Fibroblast of peridontal ligament (primary cell): ENCODE measurements around the gene VRK2.

Experiments used
- DNase-seq: peaks from one replicate; pipeline ENCODE4 v3.0.0-alpha.2; 2010; ENCODE audit errors: extremely low read depth

Gene VRK2

DNA sequence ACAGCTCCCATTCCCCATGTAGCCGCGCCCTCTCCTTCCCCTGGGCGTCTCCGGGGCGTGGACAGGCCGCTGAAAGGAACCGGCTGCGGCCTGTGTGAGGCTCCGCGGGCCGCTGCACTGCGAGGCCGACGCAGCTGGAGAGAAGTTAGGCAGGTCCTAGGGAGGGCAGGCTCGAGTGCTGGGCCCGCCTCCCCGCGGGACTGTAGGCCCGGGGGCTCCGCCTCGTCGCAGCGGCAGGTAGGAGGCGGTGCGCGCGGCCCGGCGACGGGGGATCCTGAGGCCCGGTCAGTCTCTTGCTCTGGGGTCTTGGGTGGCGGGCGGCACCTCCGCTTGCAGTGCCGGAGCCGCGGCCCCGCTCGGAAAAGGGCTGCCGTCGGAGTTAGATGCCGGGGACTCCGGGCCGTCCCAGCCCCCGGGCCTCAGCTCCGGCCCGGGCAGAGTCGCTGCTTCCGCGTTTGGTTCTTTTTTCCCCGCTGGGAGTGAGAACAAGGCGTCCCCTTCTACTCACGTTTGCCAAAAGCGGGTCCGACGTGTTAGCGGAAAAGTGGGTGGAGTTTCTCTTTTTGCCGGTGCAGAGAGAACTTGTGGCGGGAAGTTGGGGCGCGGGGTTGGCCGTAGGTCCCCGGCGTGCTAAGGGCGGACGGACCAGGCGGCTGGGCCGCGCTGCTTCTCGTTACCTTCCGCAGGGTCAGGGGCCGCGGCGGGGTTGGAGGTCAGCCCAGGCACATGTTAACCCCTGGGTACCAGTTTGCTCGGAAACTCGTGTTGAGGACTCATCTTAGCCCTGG lies at the start of gene VRK2:
Gene VRK2, plus strand, starts transcription at position 222 of the 788 bp plus-strand sequence. CDS start 2,026 bp downstream, outside the sequence.
- DNase-seq = peak; percentile 83

DNA sequence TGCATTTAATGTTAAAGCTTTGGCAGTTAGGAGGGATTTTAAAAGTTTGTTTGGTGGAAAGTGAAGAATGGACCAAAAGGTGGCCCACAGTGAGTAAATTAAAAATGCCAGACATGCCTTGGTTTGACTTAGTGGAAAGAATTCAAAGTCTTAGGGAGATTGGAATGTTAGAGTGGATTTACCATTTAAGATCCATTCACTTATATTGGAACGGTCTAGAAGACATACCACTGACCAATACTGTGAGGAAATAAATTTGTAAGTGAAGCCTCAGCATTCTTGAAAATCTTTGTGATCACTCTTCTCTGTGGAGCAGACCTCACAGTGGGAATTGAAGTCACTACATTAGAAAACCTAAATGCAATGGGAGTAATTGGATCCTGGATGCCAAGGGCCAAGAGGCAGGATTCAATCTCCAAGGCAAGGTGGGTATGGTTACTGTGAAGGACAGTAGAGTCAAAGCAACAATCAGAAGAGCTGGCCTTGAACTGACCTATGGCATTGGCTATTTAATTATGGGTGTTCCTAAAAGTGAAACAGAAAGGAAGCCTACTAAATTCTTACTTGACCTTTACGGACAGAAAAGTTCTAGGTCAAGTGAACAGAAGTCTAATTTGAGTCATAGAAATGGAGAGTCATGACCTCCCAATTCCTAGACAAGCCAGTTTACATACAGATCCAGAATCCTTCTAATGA lies 40.2 kb upstream of the VRK2 start:
- peak; percentile 27 for DNase-seq

DNA sequence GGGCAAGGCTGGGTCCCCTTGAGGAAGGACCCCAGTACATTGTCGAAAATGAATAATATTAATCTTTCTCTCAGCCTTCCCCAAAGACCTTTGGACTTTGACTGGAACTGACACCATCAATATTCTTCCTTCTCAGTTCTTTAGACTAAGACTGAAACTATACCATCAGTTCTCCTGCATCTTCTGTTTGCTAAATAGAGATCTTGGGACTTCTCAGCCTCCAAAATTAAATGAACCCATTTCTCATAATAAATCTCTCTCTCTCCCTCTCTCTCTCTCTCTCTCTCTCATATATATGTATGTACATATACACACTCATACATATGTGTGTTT lies 39.7 kb upstream of the VRK2 start:
- no peak for DNase-seq

DNA sequence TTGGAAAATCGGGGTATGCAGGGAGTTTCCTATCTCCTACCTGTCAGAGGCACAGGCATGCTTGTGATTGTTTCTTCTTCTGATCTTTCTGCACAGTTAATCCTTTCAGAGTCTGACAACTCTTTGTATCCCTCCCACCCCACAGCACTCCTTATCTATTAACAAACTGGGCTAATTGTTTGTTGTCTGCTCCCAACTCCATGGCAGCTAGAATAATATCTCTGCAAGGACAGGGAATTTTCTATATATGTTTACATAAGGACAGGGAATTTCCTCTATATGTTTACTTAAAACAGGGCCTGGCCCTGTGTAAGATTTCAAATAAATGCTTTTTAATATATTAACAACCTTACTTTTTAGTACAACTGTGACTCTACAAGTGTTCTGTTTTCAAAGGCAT lies 36.0 kb upstream of the VRK2 start:
- no peak for DNase-seq

DNA sequence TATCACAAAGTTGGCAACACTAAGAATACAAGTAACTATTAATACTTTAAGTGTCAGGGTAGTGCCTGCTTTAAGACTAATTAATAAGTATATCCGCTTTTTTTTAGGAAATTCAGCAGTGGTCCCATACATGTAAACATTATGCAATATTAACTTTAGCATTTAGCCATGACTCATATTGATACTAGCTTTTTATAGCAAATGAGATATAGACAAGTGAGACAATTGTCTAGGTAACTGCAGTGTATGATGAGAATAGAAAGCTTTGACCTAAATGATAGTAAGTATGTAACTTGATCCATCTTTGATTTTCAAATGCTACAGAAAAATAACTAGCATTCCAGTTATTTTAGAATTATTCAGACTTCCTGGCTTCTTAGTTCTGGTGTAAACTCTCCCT lies 27.4 kb upstream of the VRK2 start:
- DNase-seq = no peak

DNA sequence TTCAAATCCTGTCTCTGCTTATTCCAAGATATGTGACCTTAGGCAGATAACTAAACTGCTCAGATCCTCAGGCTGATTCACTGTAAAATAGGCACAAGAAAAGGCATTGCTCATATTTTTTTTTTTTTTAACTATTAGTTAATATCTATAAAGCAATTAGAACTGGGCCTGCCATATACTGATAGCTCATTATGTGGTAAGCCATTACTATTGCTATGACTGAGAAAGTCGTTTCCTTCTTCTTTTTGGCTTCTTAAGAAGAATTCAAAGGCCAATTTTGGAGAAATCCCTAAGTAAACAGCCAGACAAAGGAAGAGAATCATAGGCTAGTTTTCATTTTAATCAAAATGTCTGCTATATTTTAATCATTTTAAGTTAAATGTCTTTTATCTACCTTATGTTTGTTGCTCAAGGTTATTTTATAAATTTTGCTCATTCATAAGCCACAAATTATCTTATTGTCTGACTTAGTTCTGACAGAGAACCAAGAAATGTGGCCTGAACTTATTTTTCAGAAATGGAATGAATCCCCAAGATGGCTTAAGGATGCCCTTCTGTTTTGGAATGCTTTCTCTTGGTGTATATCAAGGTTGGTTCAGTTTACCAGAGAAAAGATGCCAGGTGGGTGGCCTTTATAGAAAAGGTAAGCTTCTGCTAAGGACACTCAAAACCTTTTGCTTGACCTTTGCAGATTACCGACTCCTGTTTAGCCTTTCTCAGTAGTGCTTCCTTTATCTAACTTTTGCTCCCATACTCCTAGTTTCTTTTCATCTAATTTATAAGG lies 21.3 kb upstream of the VRK2 start:
- no peak for DNase-seq

DNA sequence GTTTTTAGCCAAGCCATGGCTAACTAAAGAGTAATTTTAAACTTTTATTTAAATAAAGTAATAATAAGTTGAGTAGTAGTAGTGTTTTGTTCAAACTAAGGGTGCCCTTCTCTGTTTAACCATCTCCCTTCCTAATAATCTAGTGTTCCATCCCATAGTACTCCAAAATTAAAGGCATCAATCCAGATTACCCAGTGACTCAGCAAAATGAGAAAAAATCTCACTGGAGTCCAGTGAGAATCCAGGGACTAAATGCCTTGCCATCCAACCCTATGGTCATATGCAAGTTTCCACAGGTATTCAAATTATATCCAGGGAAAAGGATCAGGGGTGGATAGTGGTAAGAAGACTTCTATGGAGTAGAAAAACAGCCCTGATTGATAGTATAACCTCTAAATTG lies 19.6 kb upstream of the VRK2 start:
- no peak for DNase-seq

DNA sequence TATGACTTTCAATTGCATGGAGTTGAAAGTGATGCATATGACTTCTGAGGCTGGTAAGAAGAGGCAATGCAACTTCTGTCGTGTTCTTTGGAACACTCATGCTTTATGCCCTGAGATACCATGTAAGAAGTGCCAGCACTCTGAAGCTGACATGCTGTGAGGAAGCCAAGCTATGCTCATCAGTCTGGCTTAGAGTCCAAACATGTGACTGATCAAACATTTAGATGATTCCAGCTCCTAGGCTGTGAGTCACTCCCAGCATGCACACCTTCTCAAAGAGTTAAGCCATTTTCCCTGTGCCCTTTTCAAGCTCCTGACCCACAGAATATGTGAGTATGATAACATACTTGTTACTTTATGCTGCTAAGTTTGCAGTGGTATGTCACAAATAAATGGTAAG lies 15.8 kb upstream of the VRK2 start:
- DNase-seq = no peak

DNA sequence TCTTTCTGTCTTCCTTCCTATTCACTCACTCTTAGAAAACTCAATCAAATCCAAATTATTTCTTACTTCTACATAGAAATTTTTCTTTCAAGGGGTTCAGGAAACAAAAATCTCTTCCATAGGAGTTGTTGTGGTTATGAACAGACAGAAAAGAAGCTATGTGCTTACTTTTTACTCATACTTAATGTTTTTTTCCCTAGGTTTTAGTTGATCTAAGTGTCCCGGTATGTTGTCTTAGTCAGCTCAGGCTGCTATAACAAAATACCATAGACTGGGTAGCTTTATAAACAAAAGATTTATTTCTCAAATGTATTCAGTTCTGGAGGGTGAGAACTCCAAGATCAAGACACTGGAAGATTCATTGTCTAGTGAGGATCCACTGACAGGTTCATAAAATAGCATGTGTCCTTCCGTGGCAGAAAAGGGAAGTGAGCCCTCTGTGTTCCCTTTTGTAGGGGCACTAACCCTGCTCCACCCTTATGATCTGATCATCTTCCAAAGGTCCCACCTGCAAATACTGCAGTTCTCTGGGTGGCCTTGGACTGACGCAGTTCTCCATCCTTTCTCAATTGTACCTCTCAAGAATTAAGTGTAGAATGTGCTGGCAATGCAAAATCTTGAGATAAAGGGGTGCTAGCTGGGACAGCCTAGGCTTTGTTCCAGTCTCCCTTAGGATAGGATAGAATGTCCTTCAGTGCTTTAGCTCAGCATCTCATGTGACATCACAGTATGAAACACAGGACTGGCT lies 14.4 kb upstream of the VRK2 start:
- DNase-seq = no peak

DNA sequence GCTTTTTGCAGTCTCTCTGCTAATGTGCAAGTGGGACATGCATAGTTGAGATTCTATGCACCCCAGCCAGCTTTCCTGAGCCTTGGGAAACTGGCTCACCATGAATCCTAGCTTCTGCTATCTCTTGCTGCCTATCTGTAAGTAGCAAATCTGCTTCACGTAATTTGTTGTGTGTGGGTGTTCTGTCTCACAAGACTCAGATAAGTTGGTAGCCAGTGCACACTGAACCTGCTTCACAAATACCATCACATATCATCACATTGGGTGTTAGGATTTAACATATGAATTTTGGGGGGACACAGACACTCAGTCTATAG lies 13.9 kb upstream of the VRK2 start:
- DNase-seq = no peak

DNA sequence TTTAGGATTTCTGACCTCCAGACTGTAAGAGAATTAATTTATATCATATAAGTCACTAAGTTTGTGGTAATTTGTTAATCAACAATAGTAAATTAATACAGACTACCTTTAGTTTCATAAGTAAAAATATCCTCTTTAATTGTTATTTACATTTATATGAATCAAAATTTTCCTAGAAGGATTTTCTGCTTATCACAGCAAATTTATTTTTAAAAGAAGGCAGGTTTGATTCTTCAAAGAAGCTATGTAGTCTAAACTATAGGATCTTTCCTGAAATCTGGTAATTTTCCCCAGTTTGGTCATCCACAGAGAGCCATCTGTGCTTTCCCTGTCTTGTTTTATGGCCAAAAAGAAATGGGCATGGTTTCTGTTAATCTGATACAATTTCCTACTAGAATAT lies 13.1 kb upstream of the VRK2 start:
- no peak for DNase-seq

DNA sequence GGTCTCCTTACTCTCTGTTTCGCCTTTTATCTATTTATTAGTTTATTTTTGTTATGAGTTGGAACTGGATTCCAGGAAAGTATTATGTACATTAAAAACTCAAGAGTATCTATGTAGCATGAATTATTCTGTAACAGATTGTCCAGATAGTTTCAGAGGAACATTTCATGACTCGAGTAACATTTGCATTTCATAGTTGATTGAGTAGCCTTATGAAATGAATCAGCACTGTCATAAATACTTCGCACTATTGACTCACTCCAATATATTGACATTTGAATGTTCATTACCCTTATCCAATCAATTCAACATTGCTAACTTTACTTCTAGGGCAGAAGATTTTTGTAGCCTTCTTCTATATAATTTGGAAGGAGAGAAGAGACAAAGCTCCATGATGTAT lies 11.3 kb upstream of the VRK2 start:
- DNase-seq = no peak

DNA sequence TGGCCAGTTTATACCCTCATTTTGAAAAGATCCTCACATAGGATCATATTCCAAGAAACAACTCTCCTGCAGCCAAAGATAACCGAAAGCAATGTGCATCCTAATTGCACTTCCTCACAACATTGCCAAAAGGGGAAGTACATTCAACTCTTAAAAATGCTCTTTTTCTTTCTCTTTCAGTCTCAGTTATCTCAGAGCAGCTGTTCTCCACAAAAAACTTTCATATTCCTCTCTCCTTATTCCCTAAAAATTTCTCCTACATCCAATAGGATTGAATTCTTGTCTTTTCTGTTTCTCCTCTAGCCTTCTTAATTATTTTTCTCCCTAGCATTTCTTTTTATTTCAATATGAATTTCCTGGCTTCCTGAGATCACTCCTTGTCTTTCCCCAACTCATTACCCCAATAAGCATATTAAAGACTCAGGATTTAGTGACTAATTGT lies 7.4 kb upstream of the VRK2 start:
- peak; percentile 77 for DNase-seq

DNA sequence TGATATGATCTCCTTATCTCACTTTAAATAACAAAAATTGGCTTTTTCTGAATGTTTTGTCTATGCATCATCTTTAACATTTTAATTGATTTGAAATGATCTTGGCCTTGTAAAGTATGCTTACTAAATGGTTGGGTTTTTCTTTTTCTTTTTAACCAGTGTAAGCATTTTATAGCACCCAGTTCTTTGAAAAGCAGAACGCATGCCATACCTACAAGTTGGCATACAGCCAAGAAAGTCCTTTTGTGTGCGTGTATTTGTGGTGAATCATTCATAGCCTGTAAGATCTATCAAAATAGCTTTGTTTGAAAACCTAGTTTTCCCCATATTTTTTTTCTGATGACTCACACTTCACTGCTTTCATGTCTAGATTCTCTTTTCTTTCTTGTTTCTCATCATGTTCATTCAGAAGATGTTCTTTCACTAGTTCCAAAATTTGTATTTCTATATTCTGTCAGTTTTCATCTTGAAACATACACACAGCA lies 4.1 kb upstream of the VRK2 start:
- peak; percentile 80 for DNase-seq

DNA sequence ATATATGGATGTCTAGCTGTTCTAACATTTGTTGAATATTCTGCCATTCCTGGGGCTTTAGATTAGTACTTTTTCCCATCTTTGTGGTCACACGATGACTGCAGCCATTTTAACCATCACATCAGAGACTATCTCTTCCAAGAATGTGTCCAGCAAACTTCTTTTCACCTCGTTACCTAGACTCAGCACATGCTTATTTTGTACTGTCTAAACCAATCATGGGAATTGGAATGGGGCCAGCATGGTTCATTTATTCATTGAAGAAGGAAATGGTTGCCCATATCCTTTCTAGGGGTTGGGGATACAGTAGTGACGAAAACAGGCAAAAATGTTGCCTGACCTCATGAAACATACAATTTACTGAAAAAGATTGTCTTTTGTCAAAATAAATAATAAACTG lies 2.5 kb upstream of the VRK2 start:
- DNase-seq = no peak

DNA sequence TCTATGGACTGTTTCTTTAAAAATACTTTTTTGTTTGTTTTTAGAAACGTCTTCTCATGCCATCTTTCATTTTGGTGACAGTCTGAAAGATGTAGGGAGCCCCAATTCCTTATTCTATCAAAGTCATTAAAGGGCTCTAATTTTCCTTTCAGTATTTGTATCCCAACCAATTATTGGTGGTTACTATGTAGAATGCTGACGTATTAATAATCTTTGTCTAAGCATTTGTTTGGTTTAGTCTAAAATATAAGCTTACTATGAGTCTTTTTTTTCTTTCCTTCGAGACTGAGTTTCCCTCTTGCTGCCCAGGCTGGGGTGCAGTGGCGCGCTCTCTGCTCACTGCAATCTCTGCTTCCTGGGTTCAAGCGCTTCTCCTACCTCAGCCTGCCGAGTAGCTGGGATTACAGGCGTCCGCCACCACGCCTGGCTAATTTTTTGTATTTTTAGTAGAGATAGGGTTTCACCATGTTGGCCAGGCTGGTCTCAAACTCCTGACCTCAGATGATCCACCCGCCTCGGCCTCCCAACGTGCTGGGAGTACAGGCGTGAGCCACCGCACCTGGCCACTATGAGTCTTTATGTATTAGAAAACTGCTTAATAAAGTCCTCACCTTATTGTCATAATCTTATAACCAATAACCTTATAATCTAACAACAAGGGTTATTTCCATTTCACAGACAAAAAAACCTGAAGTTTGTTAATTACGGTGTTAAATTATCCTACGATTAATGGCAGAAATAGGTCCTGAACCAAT lies 849 bp upstream of the VRK2 start:
- DNase-seq = no peak

DNA sequence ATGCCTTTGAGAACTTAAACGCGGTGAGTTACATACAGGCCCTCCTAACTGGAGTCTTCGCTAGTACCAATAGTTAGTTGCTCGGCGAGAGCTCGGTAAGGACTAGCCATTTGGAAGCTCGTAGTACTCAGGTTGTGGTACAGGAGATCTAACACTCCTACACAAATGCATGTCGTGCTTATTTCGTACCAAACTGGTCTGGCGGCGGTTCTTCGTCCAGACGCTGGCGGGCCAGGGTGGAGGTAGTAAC lies 346 bp upstream of the VRK2 start:
- DNase-seq = no peak

DNA sequence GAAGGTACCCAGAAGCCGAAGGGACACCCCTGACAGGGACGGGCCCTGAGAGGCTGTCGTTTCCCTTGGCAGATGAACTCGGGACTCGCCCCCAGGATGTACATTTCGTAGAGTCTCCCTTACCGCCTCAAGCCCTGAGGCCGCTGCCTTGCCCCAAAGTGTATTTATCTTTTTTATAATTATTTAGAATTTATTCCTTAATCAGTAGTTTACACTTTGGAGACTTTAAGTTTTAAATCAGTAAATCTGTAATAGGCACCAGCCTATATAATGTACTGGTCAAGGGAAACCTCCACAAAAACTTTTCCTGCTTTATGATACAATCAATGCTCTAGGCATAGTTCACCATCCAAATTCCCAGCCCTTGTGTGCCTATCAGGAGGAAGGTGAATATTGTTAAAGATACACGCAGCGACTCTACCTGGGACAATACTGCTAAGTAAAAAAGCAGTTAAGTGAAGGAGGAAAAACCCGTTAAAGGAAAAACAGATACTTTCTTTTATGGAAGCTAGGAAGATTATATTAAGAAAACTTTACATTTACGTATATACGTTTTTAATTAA lies 848 bp downstream of the VRK2 start:
- DNase-seq = peak; percentile 10

DNA sequence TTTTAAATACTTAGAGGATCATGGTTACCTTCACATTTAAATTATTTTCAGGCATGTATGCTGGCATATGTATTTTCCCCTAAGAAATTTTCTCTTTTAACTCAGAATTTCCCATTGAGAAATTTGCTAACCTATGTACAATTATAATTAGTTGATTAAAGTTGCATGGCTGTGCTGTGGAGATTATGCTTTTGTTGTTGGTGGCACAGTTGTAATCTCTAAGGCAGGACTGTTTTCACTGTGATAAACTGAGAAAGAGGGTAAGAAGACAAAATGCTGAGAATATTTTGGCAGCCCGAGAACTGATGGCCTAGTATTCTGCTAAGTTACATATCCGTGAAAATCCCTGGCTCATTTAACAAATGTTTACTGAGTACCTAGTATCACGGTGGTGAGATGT lies 1.4 kb downstream of the VRK2 start:
- no peak for DNase-seq

DNA sequence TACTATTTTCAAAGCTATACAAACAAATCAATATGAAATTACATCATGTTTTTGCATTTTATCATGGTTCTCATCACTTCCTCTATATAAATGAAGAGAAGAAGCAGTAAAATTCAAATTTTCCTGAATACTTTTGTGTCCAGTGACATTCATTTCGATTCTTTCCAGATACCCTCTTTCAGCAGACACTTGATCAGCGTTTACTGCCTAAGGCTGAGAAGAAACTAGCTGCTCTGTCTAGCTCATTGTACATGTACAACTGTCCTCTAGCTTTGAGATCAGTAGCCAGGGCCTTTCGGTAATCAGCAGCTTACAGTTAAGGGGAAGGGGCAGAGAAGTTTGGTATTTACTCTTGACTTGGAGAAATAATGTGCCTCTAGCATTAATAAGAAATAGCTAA lies 4.8 kb downstream of the VRK2 start:
- DNase-seq = no peak

DNA sequence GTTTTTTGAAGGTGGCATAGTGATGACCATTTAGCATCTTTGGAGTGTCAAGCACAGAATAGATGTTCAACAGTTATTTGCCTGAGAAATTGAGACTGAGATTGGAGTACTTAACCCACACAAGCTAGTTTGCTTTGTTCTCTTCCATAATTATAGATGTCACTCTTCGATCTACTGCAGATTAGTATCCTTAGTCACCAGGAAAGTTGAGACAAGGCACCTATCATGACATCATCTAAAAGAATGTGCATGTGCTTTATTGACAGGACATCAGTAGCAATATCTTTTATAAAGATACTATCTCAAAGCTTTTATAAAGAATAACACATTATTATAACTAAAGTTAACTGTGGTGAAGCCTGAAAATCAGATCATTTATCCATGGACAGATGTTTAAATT lies 6.4 kb downstream of the VRK2 start:
- no peak for DNase-seq
